HepG2 (cell line): ENCODE results near the gene FHIT. TPM values are rescaled to one million over a fixed set of nuclear protein-coding genes. Genes with fewer than 3 reads are reported as not detected.

Experiments
- ATAC-seq: fragments of 200-7000 bp; cut with Tn5 transposase; 3 replicates; pipeline ENCODE4 v1.9.1; 2020; ENCODE audit warnings: mild to moderate bottlenecking, moderate library complexity
- BruUV-seq: library from RNA; stranded (reverse); fragments of 400-500 nt; replicated peaks from 2 replicates; lab custom pipeline; 2021; lab: Mats Ljungman, UMichigan
- CTCF ChIA-PET: fragments of 300-600 bp; formaldehyde crosslinking; extraction: SDS; loops from one replicate; lab custom pipeline; 2021; ENCODE audit warnings: low total read pairs, inconsistent platforms, low intra/inter-chr PET ratio; lab: Yijun Ruan, JAX
- POLR2A ChIA-PET: fragments of 350-600 bp; sonication (Branson Sonifier 250); formaldehyde crosslinking; loops from one replicate; lab custom pipeline; 2020; ENCODE audit warnings: antibody characterized with exemption, inconsistent platforms; lab: Yijun Ruan, JAX
- DNase-seq: peaks from one replicate; pipeline ENCODE4 v3.0.0-alpha.2; 2015; ENCODE audit warnings: low spot score
- FAIRE-seq: peaks from 3 replicates; lab custom pipeline; 2011; peaks lifted over from hg19 to GRCh38; lab: Jason Lieb, UNC
- H2AFZ ChIP-seq: one replicate; pipeline ENCODE4 v1.6.1; 2011; ENCODE audit warnings: low read length, inconsistent platforms
- H3K27ac ChIP-seq: fragments of 300-600 bp; 3 replicates; pipeline ENCODE4 v1.8.0; 2011; ENCODE audit warnings: mixed run types, mild to moderate bottlenecking, mixed read lengths, low read length, inconsistent platforms; ENCODE audit not compliant: insufficient read depth; ENCODE audit errors: extremely low read length
- H3K27me3 ChIP-seq, 2 experiments: fragments of 200-600 bp in 1 of 2; 2 replicates in 1 of 2; 3 replicates in 1 of 2; pipeline versions ENCODE4 v1.6.0 to v1.8.0; 2011; ENCODE audit warnings: low read length in 2 of 2, mild to moderate bottlenecking in 2 of 2, moderate library complexity in 2 of 2, inconsistent platforms in 1 of 2; ENCODE audit not compliant: insufficient read depth in 2 of 2, control insufficient read depth in 1 of 2
- H3K36me3 ChIP-seq, 2 experiments: fragments of 200-600 bp in 1 of 2; replicated peaks in 1 of 2; 2 replicates in 1 of 2; 3 replicates in 1 of 2; pipeline versions ENCODE4 v1.5.1 to v1.8.0; 2011; ENCODE audit warnings: low read length in 2 of 2, inconsistent platforms in 1 of 2; ENCODE audit not compliant: insufficient read depth in 2 of 2, control insufficient read depth in 1 of 2
- H3K4me1 ChIP-seq: 2 replicates; pipeline ENCODE4 v1.5.1; 2012; ENCODE audit warnings: low read length, inconsistent platforms; ENCODE audit not compliant: insufficient read depth
- H3K4me2 ChIP-seq: 2 replicates; pipeline ENCODE4 v1.6.0; 2011; ENCODE audit warnings: low read depth, low read length, inconsistent platforms
- H3K4me3 ChIP-seq, 3 experiments: fragments of 200-600 bp in 1 of 3; sonication (generic), shearing (Covaris generic) in 1 of 3; replicated peaks in 1 of 3; 2 replicates each; pipeline ENCODE4 v1.5.1; 2011 to 2016; ENCODE audit warnings: low read length in 3 of 3, inconsistent platforms in 2 of 3, low read depth in 2 of 3, mild to moderate bottlenecking in 2 of 3, control low read depth in 1 of 3, mixed read lengths in 1 of 3; ENCODE audit not compliant: insufficient read depth in 1 of 3
- H3K79me2 ChIP-seq: one replicate; pipeline ENCODE4 v1.6.1; 2011; ENCODE audit warnings: low read length, inconsistent platforms; ENCODE audit not compliant: insufficient read depth
- H3K9ac ChIP-seq: 2 replicates; pipeline ENCODE4 v1.6.0; 2011; ENCODE audit warnings: mild to moderate bottlenecking, low read depth, low read length, inconsistent platforms; ENCODE audit not compliant: insufficient read depth
- H3K9me3 ChIP-seq: 2 replicates; pipeline ENCODE4 v1.5.1; 2012; ENCODE audit warnings: mild to moderate bottlenecking, low read length
- H4K20me1 ChIP-seq: 2 replicates; pipeline ENCODE4 v1.6.0; 2011; ENCODE audit warnings: inconsistent platforms, mild to moderate bottlenecking, low read length, moderate library complexity; ENCODE audit not compliant: insufficient read depth
- ERF ChIP-seq: IDR thresholded peaks from 2 replicates; pipeline ENCODE4 v1.6.1; 2018; ENCODE audit warnings: missing biosample characterization, missing genetic modification reagents
- KDM2A ChIP-seq: sonication (generic); formaldehyde crosslinking; IDR thresholded peaks from 2 replicates; pipeline ENCODE4 v1.4.0; 2020; ENCODE audit warnings: low read depth, missing genetic modification reagents, borderline replicate concordance
- PBX2 ChIP-seq: IDR thresholded peaks from 2 replicates; pipeline ENCODE4 v1.6.1; 2016; ENCODE audit warnings: control low read depth
- POLR2AphosphoS2 ChIP-seq: IDR thresholded peaks from 2 replicates; pipeline ENCODE4 v1.6.1; 2011; ENCODE audit warnings: low read depth, low read length, improper control_type of control experiment
- RAD21 ChIP-seq: fragments of 450-650 bp; formaldehyde crosslinking; IDR thresholded peaks from 2 replicates; pipeline ENCODE4 v1.5.0; 2020; ENCODE audit warnings: mild to moderate bottlenecking
- SMAD3 ChIP-seq: sonication (generic); formaldehyde crosslinking; IDR thresholded peaks from 2 replicates; pipeline ENCODE4 v1.4.0; 2020; ENCODE audit warnings: missing genetic modification reagents
- ZFAT ChIP-seq: sonication (generic); formaldehyde crosslinking; conservative IDR thresholded peaks from 2 replicates; pipeline ENCODE4 v1.8.1; 2023; ENCODE audit warnings: missing genetic modification reagents, inconsistent platforms
- ZNF501 ChIP-seq: sonication (generic); formaldehyde crosslinking; IDR thresholded peaks from 2 replicates; pipeline ENCODE4 v1.5.1; 2020; ENCODE audit warnings: mild to moderate bottlenecking, moderate library complexity, missing genetic modification reagents
- ZNF562 ChIP-seq: sonication (generic); formaldehyde crosslinking; IDR thresholded peaks from 2 replicates; pipeline ENCODE4 v1.8.0; 2022; ENCODE audit warnings: missing genetic modification reagents, borderline replicate concordance
- ZNF629 ChIP-seq: sonication (generic); formaldehyde crosslinking; conservative IDR thresholded peaks from 2 replicates; pipeline ENCODE4 v1.5.0; 2020; ENCODE audit warnings: missing genetic modification reagents
- WGBS: methylation state at CpG from one replicate; pipeline ENCODE4 v1.1.6; 2017; ENCODE audit warnings: low lambda C conversion rate; 5-methylcytosine and 5-hydroxymethylcytosine counted together
- in situ Hi-C: cut with HindIII; loops from 2 replicates; pipeline ENCODE4 v1.10.0; 2017; ENCODE audit warnings: low pct_unique_long_range_greater_than_20kb; ENCODE audit not compliant: extremely low pct_ligation_motif_present
- intact Hi-C: fragments of 100-400 bp; cut with micrococcal nuclease; formaldehyde crosslinking; loops from one replicate; pipeline ENCODE4 v1.10.0; 2022; ENCODE audit not compliant: unreplicated experiment
- polyA plus RNA-seq, 8 experiments: library from polyadenylated mRNA; depleted of rRNA in 3 of 8; stranded (reverse) in 7 of 8; unstranded in 1 of 8; fragments of >200 nt; fragmentation: Illumina TruSeq in 4 of 8; extraction: Trizol in 4 of 8; gene quantifications; 2 replicates each; pipeline versions ENCODE4 v1.2.1 to v1.2.3, GENCODE V29; 2011 to 2016; ENCODE audit warnings: low read depth in 4 of 8, missing spikeins in 1 of 8, mixed read lengths in 1 of 8; ENCODE audit not compliant: insufficient read depth in 1 of 8
- total RNA-seq, 5 experiments: library from RNA; depleted of rRNA; stranded (reverse); fragments of >200 nt; fragmentation: Illumina TruSeq; extraction: Trizol; gene quantifications; 2 replicates each; pipeline ENCODE4 v1.2.3, GENCODE V29; 2016; ENCODE audit warnings: low read depth in 1 of 5
- TF ChIP-seq, protein P1 (sequence below): sonication (generic); formaldehyde crosslinking; IDR thresholded peaks from 2 replicates; pipeline ENCODE4 v1.4.0; 2020; ENCODE audit warnings: mild to moderate bottlenecking, low read depth, missing genetic modification reagents

The FHIT gene
- total and polyA plus RNA-seq, 2 of the 13 experiments (the other 11 are each of a cell fraction or from before 2014, with no cell fraction given), result 4.0 to 4.6 TPM

GRCh38 chr3:60291115-60291514 is 960.1 kb downstream of the FHIT start:
- 13% methylated on average over 6 of the region's 6 CpGs for WGBS
- no peaks in the 10 kb centered on the region for H3K79me2 ChIP-seq
- intact Hi-C loops, result no loop called here
- H3K9ac ChIP-seq, result no peak overlapping the region
- ChIA-PET CTCF (no interaction called here), POLR2A (no interaction called here)
- H3K4me3 ChIP-seq, result no peak overlapping the region
- no peak for ATAC-seq
- no peaks in the 10 kb centered on the region for H3K36me3 ChIP-seq
- DNase-seq, result no peak
- H3K4me1 ChIP-seq, result no peaks in the 10 kb centered on the region
- H3K9me3 ChIP-seq, result no peaks in the 10 kb centered on the region
- H3K27me3 ChIP-seq, result no peaks in the 10 kb centered on the region
- H2AFZ ChIP-seq, result no peak overlapping the region
- in situ Hi-C loops, result no loop called here
- H3K4me2 ChIP-seq, result no peak overlapping the region
- H3K27ac ChIP-seq, result no peak overlapping the region
- no peaks in the 10 kb centered on the region for H4K20me1 ChIP-seq
- FAIRE-seq, result no peak
- TF ChIP-seq, protein P1, sequence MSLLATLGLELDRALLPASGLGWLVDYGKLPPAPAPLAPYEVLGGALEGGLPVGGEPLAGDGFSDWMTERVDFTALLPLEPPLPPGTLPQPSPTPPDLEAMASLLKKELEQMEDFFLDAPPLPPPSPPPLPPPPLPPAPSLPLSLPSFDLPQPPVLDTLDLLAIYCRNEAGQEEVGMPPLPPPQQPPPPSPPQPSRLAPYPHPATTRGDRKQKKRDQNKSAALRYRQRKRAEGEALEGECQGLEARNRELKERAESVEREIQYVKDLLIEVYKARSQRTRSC, result no peak
- TF ChIP-seq ZNF562 (CRISPR knock-in tag) (no peak), ERF (CRISPR knock-in tag) (no peak), ZFAT (CRISPR knock-in tag) (no peak), RAD21 (CRISPR knock-in tag) (no peak), PBX2 (CRISPR knock-in tag) (no peak), ZNF501 (CRISPR knock-in tag) (no peak), SMAD3 (CRISPR knock-in tag) (no peak), ZNF629 (CRISPR knock-in tag) (no peak), POLR2AphosphoS2 (no peak), KDM2A (CRISPR knock-in tag) (no peak)
- BruUV-seq, result no TSS peak
